HG03378 (cell line): ENCODE results near the gene MIER3.
A peak's percentile ranks its signal among the peaks of the same experiment; 100 is the strongest.
"Not testable (repeated sequence)": the region's sequence is repeated elsewhere in the genome, so short reads cannot be mapped to it uniquely, and the experiment has no call there.

Experiments used
- ATAC-seq: cut with Tn5 transposase; IDR thresholded peaks from one replicate; pipeline ENCODE4 v1.9.1; 2021; ENCODE audit warnings: mild to moderate bottlenecking, moderate library complexity; ENCODE audit not compliant: unreplicated experiment

The MIER3 gene

DNA sequence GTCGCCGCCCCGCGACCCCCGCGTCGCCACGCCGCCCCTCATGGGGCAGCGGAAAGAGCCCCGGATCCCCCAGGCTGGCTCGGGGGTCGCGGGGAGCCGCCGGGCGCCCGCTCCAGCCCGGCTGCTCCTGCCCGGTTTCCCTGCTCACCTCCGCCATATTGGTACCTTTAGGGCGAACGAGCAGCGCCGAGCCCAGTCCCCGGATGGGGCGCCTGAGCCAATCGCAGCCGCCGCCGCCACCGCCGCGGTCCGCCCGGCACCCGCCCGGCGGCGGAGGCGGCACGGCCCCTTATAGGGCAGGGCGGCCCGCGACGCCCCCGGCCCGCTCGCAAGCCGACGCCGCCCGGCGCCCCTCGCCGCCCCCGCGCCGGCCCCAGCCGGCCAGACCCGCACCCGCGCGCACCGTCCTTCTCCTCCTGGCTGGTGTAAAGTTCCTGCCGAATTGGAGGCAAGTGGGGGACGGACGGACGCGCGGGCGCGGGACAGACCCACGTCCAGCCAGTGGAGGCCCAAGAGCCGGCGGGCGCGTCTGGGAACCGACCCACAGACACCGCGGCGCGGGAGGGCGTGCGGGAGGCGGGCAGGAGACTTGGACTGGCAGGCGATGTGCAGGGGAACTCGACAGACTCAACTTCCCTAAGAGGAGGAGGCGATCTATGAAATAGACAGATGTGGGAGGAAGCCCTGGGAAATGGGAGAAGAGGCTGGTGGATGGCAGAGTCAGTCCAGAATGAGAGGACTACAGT lies at the start of gene MIER3:
MIER3 (minus strand) TSS at position 178 of the 746 bp plus-strand sequence; CDS start at position 157, 21 bp downstream.
- ATAC-seq: peak; percentile 66

DNA sequence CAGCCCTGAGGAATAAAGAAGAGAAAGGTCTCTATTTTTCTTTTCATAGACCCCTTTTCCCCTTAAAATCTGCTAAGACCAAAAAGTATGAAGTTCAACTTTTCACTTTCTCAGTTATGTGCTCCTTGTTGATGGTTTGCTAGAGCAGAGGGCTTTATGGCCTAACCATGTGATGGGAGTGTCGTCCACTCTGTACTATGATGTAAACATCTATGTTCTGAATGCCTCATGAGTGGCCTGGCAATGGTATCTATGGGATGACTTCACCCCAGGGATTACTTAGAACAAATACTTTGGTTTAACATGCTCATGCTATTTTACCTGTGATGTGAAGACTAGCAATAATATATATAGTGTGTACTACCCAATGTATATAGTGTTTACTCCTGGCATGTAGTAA lies 43.7 kb upstream of the MIER3 start:
- ATAC-seq: no peak

GRCh38 chr5:56993241-56993640 lies 41.3 kb upstream of the MIER3 start:
- no peak for ATAC-seq

- no peak for ATAC-seq
Measured at GRCh38 chr5:56989676-56990075, 37.8 kb upstream of the MIER3 start.

DNA sequence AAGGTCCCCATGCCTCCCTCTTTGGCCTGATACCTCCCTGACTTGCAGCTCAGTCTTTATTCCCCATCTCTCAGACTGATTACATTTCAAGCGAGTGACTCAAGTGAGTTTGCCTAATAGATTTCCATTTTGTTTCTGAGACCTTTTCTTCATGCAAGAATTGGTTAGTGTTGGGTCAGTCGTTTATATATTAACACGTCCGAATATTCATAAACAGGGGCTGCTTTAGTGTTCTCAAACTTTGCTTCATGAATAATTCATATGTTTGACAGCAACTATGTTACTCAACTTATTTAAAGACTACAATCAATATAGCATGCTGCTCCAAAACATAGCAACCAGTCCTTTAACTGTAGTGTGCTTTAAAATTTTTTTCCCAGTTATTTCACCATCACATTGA lies 36.6 kb upstream of the MIER3 start:
- ATAC-seq: no peak

GRCh38 chr5:56987171-56987570 lies 35.2 kb upstream of the MIER3 start:
- no peak for ATAC-seq

- peak; percentile 42 for ATAC-seq
Measured at GRCh38 chr5:56986626-56986947, 34.7 kb upstream of the MIER3 start.

DNA sequence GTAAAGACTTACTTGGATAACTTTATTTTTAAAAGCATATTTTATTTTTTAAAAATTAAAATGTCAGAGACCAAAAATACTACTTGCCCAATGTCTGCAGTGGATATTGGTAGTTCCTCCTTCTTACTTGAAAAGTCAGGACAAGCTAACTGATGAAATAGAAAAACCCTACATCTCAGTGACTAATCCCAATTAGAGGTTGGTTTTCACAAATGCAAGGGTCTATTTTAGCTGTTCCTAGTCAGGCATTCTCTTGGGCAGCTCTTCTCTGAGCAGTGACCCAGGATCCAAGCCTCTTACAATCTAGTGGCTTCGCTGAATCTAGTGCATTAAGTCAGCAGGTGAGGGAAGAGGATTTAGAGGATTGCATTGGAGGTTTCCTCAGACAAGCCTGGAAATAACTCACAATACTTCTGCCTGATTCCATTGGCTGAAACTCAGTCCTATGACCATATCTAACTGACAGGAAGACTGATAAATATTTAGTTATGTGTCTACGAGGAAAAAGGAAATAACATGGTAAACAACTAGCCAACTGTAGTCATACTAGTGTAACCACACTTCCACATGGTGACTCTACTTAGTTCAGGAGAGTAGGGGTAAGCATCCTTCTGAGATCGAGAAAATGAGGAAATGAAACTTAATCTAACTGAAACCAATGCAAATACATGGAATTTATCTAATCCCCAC lies 34.2 kb upstream of the MIER3 start:
- peak; percentile 44 for ATAC-seq

DNA sequence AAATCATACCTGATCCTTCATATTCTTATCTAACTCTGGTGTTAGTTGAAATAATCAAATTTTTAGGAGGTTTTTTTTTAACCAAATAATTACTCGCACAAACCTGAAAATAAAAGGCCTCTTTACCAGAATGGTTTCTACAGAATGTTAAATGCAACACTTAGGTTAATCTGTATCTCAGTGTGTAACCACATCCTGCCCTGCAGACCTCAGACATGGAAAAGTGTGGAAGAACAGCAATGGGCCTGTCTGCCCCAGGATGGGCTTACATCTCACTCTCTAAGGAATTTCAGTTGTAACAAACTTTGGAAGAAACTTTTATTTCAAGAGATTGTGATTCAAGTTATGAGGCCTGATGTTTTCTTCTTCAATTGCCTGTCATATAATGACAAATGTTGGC lies 32.5 kb upstream of the MIER3 start:
- no peak for ATAC-seq

GRCh38 chr5:56983593-56984361 lies 31.9 kb upstream of the MIER3 start:
- peak; percentile 60 for ATAC-seq

DNA sequence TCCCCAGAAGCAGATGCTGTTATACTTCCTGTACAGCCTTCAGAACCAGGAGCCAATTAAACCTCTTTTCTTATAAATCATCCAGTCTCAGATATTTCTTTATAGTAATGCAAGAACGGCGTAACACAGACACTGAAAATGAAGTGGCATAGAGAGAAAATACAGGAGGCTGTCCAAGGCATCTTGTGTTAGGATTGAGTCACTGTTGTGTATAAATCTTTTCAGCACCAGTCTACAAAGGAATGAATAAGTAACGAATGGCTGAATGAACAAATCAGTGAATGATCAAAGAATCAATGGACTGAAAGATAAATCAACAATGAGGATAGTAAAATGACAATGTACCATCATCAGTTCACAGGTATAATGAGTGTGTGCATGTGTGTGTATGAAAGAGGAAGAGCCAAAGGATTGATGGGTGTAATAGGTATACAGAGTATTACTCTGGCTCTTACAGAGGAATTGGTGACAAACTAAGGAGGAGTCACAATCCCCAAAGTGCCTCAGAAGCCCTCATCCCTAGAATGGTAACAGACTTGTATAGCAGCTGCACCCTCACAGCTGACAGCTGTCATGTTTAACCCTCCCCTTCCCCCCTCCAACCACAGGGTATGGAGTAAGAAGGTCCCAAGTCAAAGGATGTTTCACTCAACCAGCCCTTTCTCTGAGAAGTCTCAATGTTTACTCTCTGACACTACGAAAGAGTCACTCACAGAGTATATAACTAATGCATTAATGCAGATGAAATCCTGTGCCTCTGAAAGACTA lies 29.8 kb upstream of the MIER3 start:
- no peak for ATAC-seq

DNA sequence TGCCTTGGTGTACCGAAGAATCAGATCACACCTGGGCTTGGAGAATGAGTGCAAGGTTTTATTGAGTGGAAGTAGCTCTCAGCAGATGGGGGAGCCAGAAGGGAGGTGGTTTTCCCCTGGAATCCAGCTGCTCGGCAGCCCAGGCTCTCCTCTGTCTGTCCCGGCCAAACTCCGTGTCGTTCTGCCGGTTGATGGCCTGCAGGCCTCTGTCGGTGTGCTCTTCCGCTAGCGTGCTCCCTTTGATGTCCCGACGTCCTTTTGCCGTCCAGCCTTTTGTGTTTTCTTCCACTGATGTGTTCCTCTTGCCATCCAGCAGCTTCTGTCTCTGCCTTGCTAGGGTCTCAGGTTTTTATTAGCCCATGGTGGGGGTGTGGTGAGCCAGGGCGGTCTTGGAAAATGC lies 28.0 kb upstream of the MIER3 start:
- ATAC-seq: no peak

DNA sequence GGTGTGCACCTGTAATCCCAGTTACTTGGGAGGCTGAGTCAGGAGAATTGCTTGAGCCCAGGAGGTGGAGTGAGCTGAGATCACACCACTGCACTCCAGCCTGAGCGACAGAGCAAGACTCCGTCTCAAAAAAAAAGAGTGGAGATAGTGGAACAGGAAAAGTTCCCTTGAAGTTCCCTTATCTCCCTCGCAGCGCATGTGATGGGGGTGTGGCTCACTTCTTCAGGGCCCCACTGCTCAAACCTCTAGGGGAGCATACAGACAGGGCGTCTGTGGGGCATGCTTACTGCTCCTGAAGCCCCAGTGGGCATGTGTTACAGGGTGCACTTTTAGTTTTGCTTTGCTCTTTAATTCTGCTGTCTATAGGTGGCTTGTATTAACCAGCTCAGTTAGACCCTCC lies 27.6 kb upstream of the MIER3 start:
- not testable (repeated sequence) for ATAC-seq

DNA sequence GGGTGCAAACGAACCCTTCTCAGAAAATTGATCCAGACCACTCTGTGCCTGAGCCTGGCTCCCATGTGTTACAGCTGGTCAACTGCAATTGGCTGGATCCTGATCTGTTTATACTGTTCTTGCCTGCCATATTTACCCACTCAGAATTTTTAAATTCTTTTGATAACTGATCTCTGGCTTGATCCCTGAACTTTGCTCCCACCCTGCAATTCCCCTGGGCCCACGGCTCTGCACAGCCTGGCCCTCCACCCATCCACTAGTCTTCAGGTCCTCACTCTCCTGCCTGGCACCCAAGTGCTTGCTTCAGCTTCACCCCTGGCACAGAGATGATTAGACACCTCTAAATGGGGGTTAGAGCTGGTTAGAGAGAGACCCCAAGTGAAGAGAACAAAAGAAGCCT lies 25.9 kb upstream of the MIER3 start:
- ATAC-seq: no peak

- ATAC-seq: no peak
Measured at GRCh38 chr5:56977021-56977420, 25.1 kb upstream of the MIER3 start.

DNA sequence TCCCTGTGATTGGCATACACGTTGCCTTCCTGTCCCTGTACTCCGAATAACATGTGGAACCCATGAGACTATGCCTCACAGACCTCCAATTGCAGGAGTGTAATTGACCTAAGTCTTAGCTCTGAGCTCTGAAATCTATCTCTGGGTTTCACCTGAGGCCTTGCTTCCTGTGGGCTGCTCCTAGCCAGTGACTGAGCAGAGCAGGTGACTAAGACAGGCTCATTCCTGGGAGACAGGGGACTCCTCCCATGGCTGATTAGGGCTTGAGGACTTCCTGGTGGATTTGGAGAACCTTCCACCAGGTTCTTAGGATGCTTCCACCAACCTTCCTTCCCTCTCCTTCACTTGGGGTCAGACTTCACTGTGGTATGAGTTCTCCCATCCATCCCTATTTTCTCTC lies 22.3 kb upstream of the MIER3 start:
- ATAC-seq: no peak

GRCh38 chr5:56973473-56973872 lies 21.6 kb upstream of the MIER3 start:
- no peak for ATAC-seq

GRCh38 chr5:56971275-56971674 lies 19.4 kb upstream of the MIER3 start:
- ATAC-seq: no peak

DNA sequence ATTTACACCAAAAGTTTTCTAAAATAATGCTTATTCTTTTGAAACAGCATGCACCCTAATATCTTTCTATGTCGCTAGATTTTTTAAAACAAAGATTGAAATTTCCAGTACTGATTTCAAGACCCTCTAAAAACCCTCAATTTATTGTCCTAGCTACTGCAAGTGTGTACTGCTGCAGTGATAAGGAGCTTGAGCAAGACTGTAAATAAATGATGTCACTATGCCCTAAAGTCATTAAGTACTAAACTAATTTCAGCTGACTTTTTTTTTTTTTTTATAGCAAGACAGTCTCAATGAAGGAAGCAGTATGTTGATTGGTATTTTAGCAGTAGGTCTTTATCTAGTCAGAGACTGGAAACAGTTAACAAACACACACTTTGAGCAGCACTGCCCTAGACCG lies 12.2 kb upstream of the MIER3 start:
- no peak for ATAC-seq

DNA sequence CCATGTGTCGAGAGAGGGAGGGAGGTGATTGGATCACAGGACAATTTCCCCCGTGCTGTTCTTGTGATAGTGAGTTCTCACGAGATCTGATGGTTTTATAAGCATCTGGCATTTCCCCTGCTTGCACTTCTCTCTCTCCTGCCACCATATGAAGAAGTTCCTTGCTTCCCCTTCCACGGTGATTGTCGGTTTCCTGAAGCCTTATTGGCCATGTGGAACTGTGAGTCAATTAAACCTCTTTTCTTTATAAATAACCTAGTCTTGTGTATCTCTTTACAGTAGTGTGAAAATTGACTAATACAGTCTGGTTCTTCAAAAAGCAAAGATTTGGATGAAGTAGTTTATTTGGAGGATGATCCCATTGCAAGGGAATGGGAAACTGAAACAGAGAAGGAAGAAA lies 11.3 kb upstream of the MIER3 start:
- no peak for ATAC-seq

GRCh38 chr5:56962286-56962685 lies 10.4 kb upstream of the MIER3 start:
- ATAC-seq: no peak
